Astrocyte (in vitro differentiated cells and primary cell): ENCODE results near the gene NME4. TPM values are rescaled to one million over a fixed set of nuclear protein-coding genes. Genes with fewer than 3 reads are reported as not detected.
"Not testable (repeated sequence)": the region's sequence is repeated elsewhere in the genome, so short reads cannot be mapped to it uniquely, and the experiment has no call there.

Experiments used
- DNase-seq: peaks from one replicate; pipeline ENCODE4 v3.0.0-alpha.2; 2010; ENCODE audit warnings: low read depth
- FAIRE-seq: peaks from 2 replicates; lab custom pipeline; 2011; peaks lifted over from hg19 to GRCh38; lab: Jason Lieb, UNC
- H2AFZ ChIP-seq: 2 replicates; pipeline ENCODE4 v1.6.0; 2012; ENCODE audit warnings: low read depth, low read length, inconsistent platforms
- H3K27ac ChIP-seq: 2 replicates; pipeline ENCODE4 v1.5.1; 2011; ENCODE audit warnings: low read depth, low read length, inconsistent platforms
- H3K27me3 ChIP-seq: 2 replicates; pipeline ENCODE4 v1.6.0; 2011; ENCODE audit warnings: low read length, inconsistent platforms; ENCODE audit not compliant: insufficient read depth
- H3K36me3 ChIP-seq: 2 replicates; pipeline ENCODE4 v1.5.1; 2011; ENCODE audit warnings: low read length, inconsistent platforms; ENCODE audit not compliant: insufficient read depth
- H3K4me1 ChIP-seq: 2 replicates; pipeline ENCODE4 v1.5.1; 2011; ENCODE audit warnings: low read length, inconsistent platforms; ENCODE audit not compliant: insufficient read depth
- H3K4me2 ChIP-seq: 2 replicates; pipeline ENCODE4 v1.6.0; 2012; ENCODE audit warnings: low read length, inconsistent platforms
- H3K4me3 ChIP-seq: 2 replicates; pipeline ENCODE4 v1.5.1; 2011; ENCODE audit warnings: low read depth, mild to moderate bottlenecking, low read length, inconsistent platforms; ENCODE audit not compliant: insufficient read depth
- H3K79me2 ChIP-seq: 2 replicates; pipeline ENCODE4 v1.6.0; 2012; ENCODE audit warnings: mild to moderate bottlenecking, low read length, inconsistent platforms; ENCODE audit not compliant: insufficient read depth
- H3K9ac ChIP-seq: 2 replicates; pipeline ENCODE4 v1.6.0; 2012; ENCODE audit warnings: mild to moderate bottlenecking, low read length, inconsistent platforms
- H3K9me3 ChIP-seq: 2 replicates; pipeline ENCODE4 v1.5.1; 2012; ENCODE audit warnings: low read depth, mild to moderate bottlenecking, low read length, inconsistent platforms; ENCODE audit not compliant: insufficient read depth
- H4K20me1 ChIP-seq: 2 replicates; pipeline ENCODE4 v1.6.0; 2012; ENCODE audit warnings: low read length, inconsistent platforms; ENCODE audit not compliant: insufficient read depth
- H3K27ac Mint-ChIP-seq: one replicate; pipeline ENCODE4 v1.8.0; 2021; ENCODE audit warnings: mild to moderate bottlenecking, mixed read lengths; ENCODE audit not compliant: unreplicated experiment
- H3K27me3 Mint-ChIP-seq: one replicate; pipeline ENCODE4 v1.8.0; 2021; ENCODE audit warnings: low read depth, mixed read lengths; ENCODE audit not compliant: unreplicated experiment
- H3K36me3 Mint-ChIP-seq: one replicate; pipeline ENCODE4 v1.8.0; 2021; ENCODE audit warnings: low read depth, mixed read lengths; ENCODE audit not compliant: unreplicated experiment
- H3K4me1 Mint-ChIP-seq: one replicate; pipeline ENCODE4 v1.8.0; 2021; ENCODE audit warnings: low read depth, mixed read lengths; ENCODE audit not compliant: unreplicated experiment
- H3K4me3 Mint-ChIP-seq: one replicate; pipeline ENCODE4 v1.8.0; 2021; ENCODE audit warnings: mild to moderate bottlenecking, moderate library complexity, mixed read lengths; ENCODE audit not compliant: unreplicated experiment
- H3K9me3 Mint-ChIP-seq: one replicate; pipeline ENCODE4 v1.8.0; 2021; ENCODE audit warnings: mild to moderate bottlenecking, mixed read lengths; ENCODE audit not compliant: unreplicated experiment
- CTCF ChIP-seq: IDR thresholded peaks from 2 replicates; pipeline ENCODE4 v1.5.1; 2011; ENCODE audit warnings: low read depth, mild to moderate bottlenecking, inconsistent platforms, low read length, moderate library complexity; ENCODE audit not compliant: insufficient read depth
- EZH2 ChIP-seq: IDR thresholded peaks from 2 replicates; pipeline ENCODE4 v1.6.1; 2012; ENCODE audit warnings: mild to moderate bottlenecking, low read length, inconsistent platforms; ENCODE audit not compliant: insufficient read depth
- total RNA-seq: library from RNA; stranded (reverse); gene quantifications from 2 replicates; pipeline ENCODE4 v1.2.1, GENCODE V29; 2021

Gene NME4
- total RNA-seq, 1 donor from 2014 or later: 268 TPM

- DNase-seq (peak; percentile 22), FAIRE-seq (no peak)
- Histone ChIP-seq H2AFZ (no peak overlapping the region), H3K79me2 (no peaks in the 10 kb centered on the region), H3K27me3 (no peaks in the 10 kb centered on the region), H3K36me3 (no peaks in the 10 kb centered on the region), H3K9ac (no peak overlapping the region), H3K4me1 (no peaks in the 10 kb centered on the region), H4K20me1 (no peaks in the 10 kb centered on the region), H3K4me2 (no peak overlapping the region), H3K9me3 (no peaks in the 10 kb centered on the region), H3K27ac (no peak overlapping the region), H3K4me3 (no peak overlapping the region)
- no peaks in the 10 kb centered on the region for H3K9me3 Mint-ChIP-seq
- H3K27me3 Mint-ChIP-seq: no peaks in the 10 kb centered on the region
- H3K36me3 Mint-ChIP-seq: no peaks in the 10 kb centered on the region
- H3K4me3 Mint-ChIP-seq: no peak overlapping the region
- H3K4me1 Mint-ChIP-seq: no peaks in the 10 kb centered on the region
- TF ChIP-seq EZH2 (no peak), CTCF (no peak)
- H3K27ac Mint-ChIP-seq: no peak overlapping the region
Measured at GRCh38 chr16:414395-415169, 17.6 kb downstream of the NME4 start.

GRCh38 chr16:415170-415498, 18.1 kb downstream of the NME4 start:
- H3K4me1 Mint-ChIP-seq, H3K9me3 Mint-ChIP-seq, H3K27ac ChIP-seq, H3K79me2 ChIP-seq, FAIRE-seq, H3K4me3 Mint-ChIP-seq, H3K4me3 ChIP-seq, DNase-seq, H3K36me3 Mint-ChIP-seq, H3K9me3 ChIP-seq, H3K27ac Mint-ChIP-seq, H4K20me1 ChIP-seq, H3K9ac ChIP-seq, H2AFZ ChIP-seq, H3K4me1 ChIP-seq, H3K36me3 ChIP-seq, H3K27me3 Mint-ChIP-seq, H3K27me3 ChIP-seq, H3K4me2 ChIP-seq: not testable (repeated sequence)

DNA sequence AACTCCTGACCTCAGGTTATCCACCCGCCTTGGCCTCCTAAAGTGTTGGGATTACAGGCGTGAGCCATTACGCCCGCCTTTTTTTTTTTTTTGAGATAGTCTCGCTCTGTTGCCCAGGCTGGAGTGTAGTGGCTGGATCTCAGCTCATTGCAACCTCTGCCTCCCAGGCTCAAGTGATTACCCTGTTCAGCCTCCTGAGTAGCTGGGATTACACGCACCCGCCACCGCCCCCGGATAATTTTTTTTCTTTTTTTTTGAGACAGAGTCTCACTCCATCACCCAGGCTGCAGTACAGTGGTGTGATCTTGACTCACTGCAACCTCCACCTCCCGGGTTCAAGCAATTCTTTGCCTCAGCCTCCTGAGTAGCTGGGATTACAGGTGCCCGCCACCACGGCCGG, 25.2 kb downstream of the NME4 start:
- not testable (repeated sequence) for H3K4me3 ChIP-seq, H3K27ac Mint-ChIP-seq, H3K36me3 ChIP-seq, H3K4me2 ChIP-seq, H3K4me3 Mint-ChIP-seq, H3K9me3 Mint-ChIP-seq, H3K9ac ChIP-seq, H3K27ac ChIP-seq, H3K36me3 Mint-ChIP-seq, DNase-seq, H3K9me3 ChIP-seq, H3K27me3 ChIP-seq, H2AFZ ChIP-seq, FAIRE-seq
- peaks cover 22% of the 10 kb centered on the region for H3K4me1 ChIP-seq
- H4K20me1 ChIP-seq: peaks cover 10% of the 10 kb centered on the region
- H3K79me2 ChIP-seq: peaks cover 11% of the 10 kb centered on the region
- Mint-ChIP-seq H3K4me1 (peaks cover 11% of the 10 kb centered on the region), H3K27me3 (peaks cover 15% of the 10 kb centered on the region)
